ENCODE results near the gene ZNF470.
A peak's percentile ranks its signal among the peaks of the same experiment; 100 is the strongest.

ZNF470 gene

GRCh38 chr19:56622374-56622773 is 55.1 kb downstream of the ZNF470 start:
- Histone ChIP-seq H3K27ac (ENCODE audit: extremely low read depth, low read depth, low read length) (no peak overlapping the region), H3K4me1 (ENCODE audit: control insufficient read depth, insufficient read depth, low read length) (no peaks in the 10 kb centered on the region), H3K9me3 (ENCODE audit: control insufficient read depth, insufficient read depth, low read depth, low read length) (peaks cover 4% of the 10 kb centered on the region), H3K36me3 (ENCODE audit: control insufficient read depth in 2 of 2, insufficient read depth in 1 of 2, low read length in 2 of 2) (peaks cover 13 to 52% of the 10 kb centered on the region in 2 experiments), H3K4me3 (ENCODE audit: low read depth, low read length) (no peak overlapping the region)
- TF ChIP-seq ZNF146 (tag by site-specific recombination; IDR thresholded peaks at IDR 0.05): no peak
- no peak for TF ChIP-seq ZNF37A (tag by site-specific recombination; IDR thresholded peaks at IDR 0.05)
- TF ChIP-seq ZBTB44 (tag by site-specific recombination; IDR thresholded peaks at IDR 0.05): no peak
- TF ChIP-seq ZNF274 (IDR thresholded peaks at IDR 0.05; ENCODE audit: low read length): no peak
- no peak for TF ChIP-seq ZNF274 (tag by site-specific recombination; IDR thresholded peaks at IDR 0.05; ENCODE audit: borderline replicate concordance)
- no peak for TF ChIP-seq ZNF639 (tag by site-specific recombination; IDR thresholded peaks at IDR 0.05)
- TF ChIP-seq ZNF2 (tag by site-specific recombination; IDR thresholded peaks at IDR 0.05): no peak
- TF ChIP-seq ZNF544 (tag by site-specific recombination; IDR thresholded peaks at IDR 0.05): no peak
- no peak for TF ChIP-seq HOXA7 (CRISPR knock-in tag; IDR thresholded peaks at IDR 0.05; ENCODE audit: borderline replicate concordance)
- CTCF ChIA-PET: no interaction called here
- POLR2A ChIA-PET: no interaction called here

- no peak overlapping the region for H3K4me3 ChIP-seq (ENCODE audit: low read depth, low read length)
- no peak overlapping the region for H3K27ac ChIP-seq (ENCODE audit: extremely low read depth, low read depth, low read length)
- TF ChIP-seq ZNF707 (tag by site-specific recombination; IDR thresholded peaks at IDR 0.05) (no peak), INSM2 (tag by site-specific recombination; IDR thresholded peaks at IDR 0.05) (no peak), MEIS1 (CRISPR knock-in tag; IDR thresholded peaks at IDR 0.05; ENCODE audit: borderline replicate concordance) (no peak), ZNF248 (tag by site-specific recombination; IDR thresholded peaks at IDR 0.05) (no peak), ZNF341 (tag by site-specific recombination; IDR thresholded peaks at IDR 0.05; ENCODE audit: low read depth) (no peak), ZNF555 (tag by site-specific recombination; conservative IDR thresholded peaks at IDR 0.05) (no peak), ZNF664 (tag by site-specific recombination; IDR thresholded peaks at IDR 0.05) (no peak), ZNF610 (tag by site-specific recombination; IDR thresholded peaks at IDR 0.05; ENCODE audit: borderline replicate concordance) (no peak)
- POLR2A ChIA-PET: no interaction called here
- H3K9me3 ChIP-seq (ENCODE audit: control insufficient read depth, insufficient read depth, low read depth, low read length): peaks cover 4% of the 10 kb centered on the region; the same call in 1 of the 2 replicates
- no peaks in the 10 kb centered on the region for H3K4me1 ChIP-seq (ENCODE audit: control insufficient read depth, insufficient read depth, low read length)
- CTCF ChIA-PET: no interaction called here
- peaks cover 9 to 46% of the 10 kb centered on the region in 2 experiments for H3K36me3 ChIP-seq (ENCODE audit: control insufficient read depth in 2 of 2, insufficient read depth in 1 of 2, low read length in 2 of 2)
These were observed 55.7 kb downstream of the ZNF470 start for GRCh38 chr19:56623006-56623405.

- H3K27ac ChIP-seq (ENCODE audit: extremely low read depth, low read depth, low read length): no peak overlapping the region
- POLR2A ChIA-PET: no interaction called here
- H3K4me1 ChIP-seq (ENCODE audit: control insufficient read depth, insufficient read depth, low read length): no peaks in the 10 kb centered on the region
- CTCF ChIA-PET: interaction anchor here (0.6 kb wide), 1 partner anchor 547 kb away, joined by 3 read pairs; no protein-coding TSS in a partner anchor
- peaks cover 4% of the 10 kb centered on the region for H3K9me3 ChIP-seq (ENCODE audit: control insufficient read depth, insufficient read depth, low read depth, low read length)
- H3K4me3 ChIP-seq (ENCODE audit: low read depth, low read length): no peak overlapping the region
- no peak for TF ChIP-seq ZNF837 (tag by site-specific recombination; IDR thresholded peaks at IDR 0.05)
- no peak for TF ChIP-seq PRDM1 (tag by site-specific recombination; IDR thresholded peaks at IDR 0.05)
- peak; percentile 64; the same call in 1 of the 2 replicates for TF ChIP-seq ZNF10 (tag by site-specific recombination; IDR thresholded peaks at IDR 0.05)
- H3K36me3 ChIP-seq (ENCODE audit: control insufficient read depth in 2 of 2, insufficient read depth in 1 of 2, low read length in 2 of 2): peaks cover 9 to 43% of the 10 kb centered on the region in 2 experiments
These were observed 58.4 kb downstream of the ZNF470 start for GRCh38 chr19:56625708-56626107.

Measured in HEK293 (cell line).